HepG2 (cell line): ENCODE results near the gene A1CF. TPM values are rescaled to one million over a fixed set of nuclear protein-coding genes. Genes with fewer than 3 reads are reported as not detected.

ENCODE experiments used
- ATAC-seq: fragments of 200-7000 bp; cut with Tn5 transposase; 3 replicates; pipeline ENCODE4 v1.9.1; 2020; ENCODE audit warnings: mild to moderate bottlenecking, moderate library complexity
- BruUV-seq: library from RNA; stranded (reverse); fragments of 400-500 nt; replicated peaks from 2 replicates; lab custom pipeline; 2021; lab: Mats Ljungman, UMichigan
- CTCF ChIA-PET: fragments of 300-600 bp; formaldehyde crosslinking; extraction: SDS; loops from one replicate; lab custom pipeline; 2021; ENCODE audit warnings: low total read pairs, inconsistent platforms, low intra/inter-chr PET ratio; lab: Yijun Ruan, JAX
- POLR2A ChIA-PET: fragments of 350-600 bp; sonication (Branson Sonifier 250); formaldehyde crosslinking; loops from one replicate; lab custom pipeline; 2020; ENCODE audit warnings: antibody characterized with exemption, inconsistent platforms; lab: Yijun Ruan, JAX
- DNase-seq: peaks from one replicate; pipeline ENCODE4 v3.0.0-alpha.2; 2015; ENCODE audit warnings: low spot score
- FAIRE-seq: peaks from 3 replicates; lab custom pipeline; 2011; peaks lifted over from hg19 to GRCh38; lab: Jason Lieb, UNC
- H2AFZ ChIP-seq: one replicate; pipeline ENCODE4 v1.6.1; 2011; ENCODE audit warnings: low read length, inconsistent platforms
- H3K27ac ChIP-seq: fragments of 300-600 bp; 3 replicates; pipeline ENCODE4 v1.8.0; 2011; ENCODE audit warnings: mixed run types, mild to moderate bottlenecking, mixed read lengths, low read length, inconsistent platforms; ENCODE audit not compliant: insufficient read depth; ENCODE audit errors: extremely low read length
- H3K27me3 ChIP-seq, 2 experiments: fragments of 200-600 bp in 1 of 2; 2 replicates in 1 of 2; 3 replicates in 1 of 2; pipeline versions ENCODE4 v1.6.0 to v1.8.0; 2011; ENCODE audit warnings: low read length in 2 of 2, mild to moderate bottlenecking in 2 of 2, moderate library complexity in 2 of 2, inconsistent platforms in 1 of 2; ENCODE audit not compliant: insufficient read depth in 2 of 2, control insufficient read depth in 1 of 2
- H3K36me3 ChIP-seq, 2 experiments: fragments of 200-600 bp in 1 of 2; replicated peaks in 1 of 2; 2 replicates in 1 of 2; 3 replicates in 1 of 2; pipeline versions ENCODE4 v1.5.1 to v1.8.0; 2011; ENCODE audit warnings: low read length in 2 of 2, inconsistent platforms in 1 of 2; ENCODE audit not compliant: insufficient read depth in 2 of 2, control insufficient read depth in 1 of 2
- H3K4me1 ChIP-seq: 2 replicates; pipeline ENCODE4 v1.5.1; 2012; ENCODE audit warnings: low read length, inconsistent platforms; ENCODE audit not compliant: insufficient read depth
- H3K4me2 ChIP-seq: 2 replicates; pipeline ENCODE4 v1.6.0; 2011; ENCODE audit warnings: low read depth, low read length, inconsistent platforms
- H3K4me3 ChIP-seq, 3 experiments: fragments of 200-600 bp in 1 of 3; sonication (generic), shearing (Covaris generic) in 1 of 3; replicated peaks in 1 of 3; 2 replicates each; pipeline ENCODE4 v1.5.1; 2011 to 2016; ENCODE audit warnings: low read length in 3 of 3, inconsistent platforms in 2 of 3, low read depth in 2 of 3, mild to moderate bottlenecking in 2 of 3, control low read depth in 1 of 3, mixed read lengths in 1 of 3; ENCODE audit not compliant: insufficient read depth in 1 of 3
- H3K79me2 ChIP-seq: one replicate; pipeline ENCODE4 v1.6.1; 2011; ENCODE audit warnings: low read length, inconsistent platforms; ENCODE audit not compliant: insufficient read depth
- H3K9ac ChIP-seq: 2 replicates; pipeline ENCODE4 v1.6.0; 2011; ENCODE audit warnings: mild to moderate bottlenecking, low read depth, low read length, inconsistent platforms; ENCODE audit not compliant: insufficient read depth
- H3K9me3 ChIP-seq: 2 replicates; pipeline ENCODE4 v1.5.1; 2012; ENCODE audit warnings: mild to moderate bottlenecking, low read length
- H4K20me1 ChIP-seq: 2 replicates; pipeline ENCODE4 v1.6.0; 2011; ENCODE audit warnings: inconsistent platforms, mild to moderate bottlenecking, low read length, moderate library complexity; ENCODE audit not compliant: insufficient read depth
- ARNT2 ChIP-seq: sonication (generic); formaldehyde crosslinking; IDR thresholded peaks from 2 replicates; pipeline ENCODE4 v1.8.0; 2022; ENCODE audit warnings: mild to moderate bottlenecking, low read depth, missing genetic modification reagents, moderate library complexity
- ATF1 ChIP-seq: IDR thresholded peaks from 2 replicates; pipeline ENCODE4 v1.6.1; 2016; ENCODE audit warnings: mild to moderate bottlenecking, control low read depth
- EZH2 ChIP-seq: conservative IDR thresholded peaks from 2 replicates; pipeline ENCODE4 v1.6.1; 2012; ENCODE audit warnings: mild to moderate bottlenecking, low read depth, low read length, moderate library complexity
- GTF3A ChIP-seq: sonication (generic); formaldehyde crosslinking; conservative IDR thresholded peaks from 2 replicates; pipeline ENCODE4 v1.4.0; 2020; ENCODE audit warnings: mild to moderate bottlenecking, missing genetic modification reagents
- POLR2AphosphoS2 ChIP-seq: IDR thresholded peaks from 2 replicates; pipeline ENCODE4 v1.6.1; 2011; ENCODE audit warnings: low read depth, low read length, improper control_type of control experiment
- SP5 ChIP-seq: IDR thresholded peaks from 2 replicates; pipeline ENCODE4 v1.6.1; 2016; ENCODE audit warnings: low read depth, borderline replicate concordance
- ZBTB3 ChIP-seq: sonication (generic); formaldehyde crosslinking; IDR thresholded peaks from 2 replicates; pipeline ENCODE4 v1.4.0; 2020; ENCODE audit warnings: low read depth, mild to moderate bottlenecking, moderate library complexity, missing genetic modification reagents, borderline replicate concordance
- ZNF138 ChIP-seq: sonication (generic); formaldehyde crosslinking; IDR thresholded peaks from 2 replicates; pipeline ENCODE4 v1.5.0; 2020; ENCODE audit warnings: mild to moderate bottlenecking, low read depth, missing genetic modification reagents
- ZNF703 ChIP-seq: sonication (generic); formaldehyde crosslinking; IDR thresholded peaks from 2 replicates; pipeline ENCODE4 v1.5.1; 2020; ENCODE audit warnings: missing genetic modification reagents, mild to moderate bottlenecking, moderate library complexity, borderline replicate concordance
- ZNF792 ChIP-seq: IDR thresholded peaks from 2 replicates; pipeline ENCODE4 v1.6.1; 2016
- ZNF83 ChIP-seq: sonication (generic); formaldehyde crosslinking; IDR thresholded peaks from 2 replicates; pipeline ENCODE4 v1.4.0; 2020; ENCODE audit warnings: missing genetic modification reagents, mild to moderate bottlenecking, borderline replicate concordance
- in situ Hi-C: cut with HindIII; loops from 2 replicates; pipeline ENCODE4 v1.10.0; 2017; ENCODE audit warnings: low pct_unique_long_range_greater_than_20kb; ENCODE audit not compliant: extremely low pct_ligation_motif_present
- intact Hi-C: fragments of 100-400 bp; cut with micrococcal nuclease; formaldehyde crosslinking; loops from one replicate; pipeline ENCODE4 v1.10.0; 2022; ENCODE audit not compliant: unreplicated experiment
- polyA plus RNA-seq, 8 experiments: library from polyadenylated mRNA; depleted of rRNA in 3 of 8; stranded (reverse) in 7 of 8; unstranded in 1 of 8; fragments of >200 nt; fragmentation: Illumina TruSeq in 4 of 8; extraction: Trizol in 4 of 8; gene quantifications; 2 replicates each; pipeline versions ENCODE4 v1.2.1 to v1.2.3, GENCODE V29; 2011 to 2016; ENCODE audit warnings: low read depth in 4 of 8, missing spikeins in 1 of 8, mixed read lengths in 1 of 8; ENCODE audit not compliant: insufficient read depth in 1 of 8
- total RNA-seq, 5 experiments: library from RNA; depleted of rRNA; stranded (reverse); fragments of >200 nt; fragmentation: Illumina TruSeq; extraction: Trizol; gene quantifications; 2 replicates each; pipeline ENCODE4 v1.2.3, GENCODE V29; 2016; ENCODE audit warnings: low read depth in 1 of 5
- TF ChIP-seq, protein P1 (sequence below): sonication (generic); formaldehyde crosslinking; IDR thresholded peaks from 2 replicates; pipeline ENCODE4 v1.4.0; 2020; ENCODE audit warnings: missing genetic modification reagents
- TF ChIP-seq, protein P2 (sequence below): sonication (generic); formaldehyde crosslinking; IDR thresholded peaks from 2 replicates; pipeline ENCODE4 v1.8.1; 2022; ENCODE audit warnings: low read depth, mild to moderate bottlenecking, missing genetic modification reagents
- TF ChIP-seq, protein P3 (sequence below): sonication (generic); formaldehyde crosslinking; IDR thresholded peaks from 2 replicates; pipeline ENCODE4 v1.4.0; 2020; ENCODE audit warnings: missing genetic modification reagents, borderline replicate concordance

Gene A1CF
- total and polyA plus RNA-seq, 2 of the 13 experiments (the other 11 are each of a cell fraction or from before 2014, with no cell fraction given) = 56.1 to 58.1 TPM

- TF ChIP-seq ARNT2 (CRISPR knock-in tag) = no peak
Measured at GRCh38 chr10:50796693-50797092, 88.7 kb downstream of the A1CF start (continued).

GRCh38 chr10:50794490-50794889 lies 90.9 kb downstream of the A1CF start:
- Histone ChIP-seq H4K20me1 (no peaks in the 10 kb centered on the region), H2AFZ (no peak overlapping the region), H3K4me1 (peaks cover 11% of the 10 kb centered on the region), H3K27me3 (no peaks in the 10 kb centered on the region), H3K9ac (no peak overlapping the region), H3K36me3 (no peaks in the 10 kb centered on the region), H3K9me3 (no peaks in the 10 kb centered on the region), H3K79me2 (no peaks in the 10 kb centered on the region), H3K4me3 (no peak overlapping the region), H3K4me2 (no peak overlapping the region), H3K27ac (no peak overlapping the region)
- no TSS peak for BruUV-seq
- POLR2A ChIA-PET = no interaction called here
- CTCF ChIA-PET = no interaction called here
- intact Hi-C loops = loop anchor here (10.0 kb wide), 1 partner anchor 200 kb away; no protein-coding TSS in a partner anchor
- no peak for DNase-seq
- no peak for FAIRE-seq
- ATAC-seq = no peak
- in situ Hi-C loops = no loop called here
- no peak for TF ChIP-seq ZNF792 (CRISPR knock-in tag)
- no peak for TF ChIP-seq ZNF138
- no peak for TF ChIP-seq ZNF703 (CRISPR knock-in tag)
- TF ChIP-seq, protein P1, sequence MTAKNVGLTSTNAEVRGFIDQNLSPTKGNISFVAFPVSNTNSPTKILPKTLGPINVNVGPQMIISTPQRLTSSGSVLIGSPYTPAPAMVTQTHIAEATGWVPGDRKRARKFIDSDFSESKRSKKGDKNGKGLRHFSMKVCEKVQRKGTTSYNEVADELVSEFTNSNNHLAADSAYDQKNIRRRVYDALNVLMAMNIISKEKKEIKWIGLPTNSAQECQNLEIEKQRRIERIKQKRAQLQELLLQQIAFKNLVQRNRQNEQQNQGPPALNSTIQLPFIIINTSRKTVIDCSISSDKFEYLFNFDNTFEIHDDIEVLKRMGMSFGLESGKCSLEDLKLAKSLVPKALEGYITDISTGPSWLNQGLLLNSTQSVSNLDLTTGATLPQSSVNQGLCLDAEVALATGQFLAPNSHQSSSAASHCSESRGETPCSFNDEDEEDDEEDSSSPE (CRISPR knock-in tag) = no peak
- TF ChIP-seq POLR2AphosphoS2 = no peak
- no peak for TF ChIP-seq ATF1 (CRISPR knock-in tag)
- no peak for TF ChIP-seq ZBTB3 (CRISPR knock-in tag)
- TF ChIP-seq EZH2 = no peak
- no peak for TF ChIP-seq ZNF83
- TF ChIP-seq, protein P2, sequence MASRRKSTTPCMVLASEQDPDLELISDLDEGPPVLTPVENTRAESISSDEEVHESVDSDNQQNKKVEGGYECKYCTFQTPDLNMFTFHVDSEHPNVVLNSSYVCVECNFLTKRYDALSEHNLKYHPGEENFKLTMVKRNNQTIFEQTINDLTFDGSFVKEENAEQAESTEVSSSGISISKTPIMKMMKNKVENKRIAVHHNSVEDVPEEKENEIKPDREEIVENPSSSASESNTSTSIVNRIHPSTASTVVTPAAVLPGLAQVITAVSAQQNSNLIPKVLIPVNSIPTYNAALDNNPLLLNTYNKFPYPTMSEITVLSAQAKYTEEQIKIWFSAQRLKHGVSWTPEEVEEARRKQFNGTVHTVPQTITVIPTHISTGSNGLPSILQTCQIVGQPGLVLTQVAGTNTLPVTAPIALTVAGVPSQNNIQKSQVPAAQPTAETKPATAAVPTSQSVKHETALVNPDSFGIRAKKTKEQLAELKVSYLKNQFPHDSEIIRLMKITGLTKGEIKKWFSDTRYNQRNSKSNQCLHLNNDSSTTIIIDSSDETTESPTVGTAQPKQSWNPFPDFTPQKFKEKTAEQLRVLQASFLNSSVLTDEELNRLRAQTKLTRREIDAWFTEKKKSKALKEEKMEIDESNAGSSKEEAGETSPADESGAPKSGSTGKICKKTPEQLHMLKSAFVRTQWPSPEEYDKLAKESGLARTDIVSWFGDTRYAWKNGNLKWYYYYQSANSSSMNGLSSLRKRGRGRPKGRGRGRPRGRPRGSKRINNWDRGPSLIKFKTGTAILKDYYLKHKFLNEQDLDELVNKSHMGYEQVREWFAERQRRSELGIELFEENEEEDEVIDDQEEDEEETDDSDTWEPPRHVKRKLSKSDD (CRISPR knock-in tag) = no peak
- TF ChIP-seq GTF3A (CRISPR knock-in tag) = no peak
- no peak for TF ChIP-seq SP5
- TF ChIP-seq, protein P3, sequence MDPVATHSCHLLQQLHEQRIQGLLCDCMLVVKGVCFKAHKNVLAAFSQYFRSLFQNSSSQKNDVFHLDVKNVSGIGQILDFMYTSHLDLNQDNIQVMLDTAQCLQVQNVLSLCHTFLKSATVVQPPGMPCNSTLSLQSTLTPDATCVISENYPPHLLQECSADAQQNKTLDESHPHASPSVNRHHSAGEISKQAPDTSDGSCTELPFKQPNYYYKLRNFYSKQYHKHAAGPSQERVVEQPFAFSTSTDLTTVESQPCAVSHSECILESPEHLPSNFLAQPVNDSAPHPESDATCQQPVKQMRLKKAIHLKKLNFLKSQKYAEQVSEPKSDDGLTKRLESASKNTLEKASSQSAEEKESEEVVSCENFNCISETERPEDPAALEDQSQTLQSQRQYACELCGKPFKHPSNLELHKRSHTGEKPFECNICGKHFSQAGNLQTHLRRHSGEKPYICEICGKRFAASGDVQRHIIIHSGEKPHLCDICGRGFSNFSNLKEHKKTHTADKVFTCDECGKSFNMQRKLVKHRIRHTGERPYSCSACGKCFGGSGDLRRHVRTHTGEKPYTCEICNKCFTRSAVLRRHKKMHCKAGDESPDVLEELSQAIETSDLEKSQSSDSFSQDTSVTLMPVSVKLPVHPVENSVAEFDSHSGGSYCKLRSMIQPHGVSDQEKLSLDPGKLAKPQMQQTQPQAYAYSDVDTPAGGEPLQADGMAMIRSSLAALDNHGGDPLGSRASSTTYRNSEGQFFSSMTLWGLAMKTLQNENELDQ = no peak
